ENCODE measurements around the gene ARL5A. TPM values are rescaled to one million over a fixed set of nuclear protein-coding genes. Genes with fewer than 3 reads are reported as not detected.

ARL5A gene, protein sequence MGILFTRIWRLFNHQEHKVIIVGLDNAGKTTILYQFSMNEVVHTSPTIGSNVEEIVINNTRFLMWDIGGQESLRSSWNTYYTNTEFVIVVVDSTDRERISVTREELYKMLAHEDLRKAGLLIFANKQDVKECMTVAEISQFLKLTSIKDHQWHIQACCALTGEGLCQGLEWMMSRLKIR
- 19.8 to 29.9 TPM (median 27.5 TPM) in 5 replicates for total RNA-seq (2022; extraction: Qiagen RNA extraction)

GRCh38 chr2:151828143-151828889, at the start of gene ARL5A:
TSS of gene ARL5A (minus strand) at chr2:151828421. CDS start at chr2:151828176, 245 bp downstream.

Other genes starting within 250 kb of the ARL5A start
- 0.18 to 0.49 TPM (median 0.35 TPM) in 5 replicates for gene NEB, start 93.9 kb downstream of the ARL5A start, total RNA-seq (2022; extraction: Qiagen RNA extraction)

Measured in A549 treated with dexamethasone at 1 μM for 4 hours (cell line).